ENCODE measurements around the gene RBMX2.
A peak's percentile ranks its signal among the peaks of the same experiment; 100 is the strongest.
"Not testable (repeated sequence)": the region's sequence is repeated elsewhere in the genome, so short reads cannot be mapped to it uniquely, and the experiment has no call there.

Gene RBMX2

DNA sequence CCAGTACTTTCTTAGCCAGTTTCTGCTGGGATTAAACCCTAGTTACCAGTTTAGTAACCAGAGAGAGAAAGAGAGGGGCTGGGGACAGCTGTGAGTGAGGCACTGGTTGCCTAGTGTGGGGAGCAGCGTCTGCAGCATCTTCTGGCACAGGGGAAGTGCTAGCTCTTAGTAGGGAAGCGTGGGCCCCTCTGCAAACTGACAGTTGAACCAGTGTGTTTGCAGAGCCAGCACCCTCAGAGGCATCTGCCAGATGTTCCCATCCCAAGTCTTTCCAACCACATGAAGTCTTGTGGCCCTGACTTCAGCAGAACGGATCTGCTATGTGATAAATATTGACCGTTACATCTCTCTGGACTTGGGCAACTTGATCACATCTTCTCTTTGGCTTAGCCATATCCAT, 15.0 kb downstream of the RBMX2 start:
- H3K4me1 Mint-ChIP-seq = no peaks in the 10 kb centered on the region
- H3K4me3 Mint-ChIP-seq = no peak overlapping the region

DNA sequence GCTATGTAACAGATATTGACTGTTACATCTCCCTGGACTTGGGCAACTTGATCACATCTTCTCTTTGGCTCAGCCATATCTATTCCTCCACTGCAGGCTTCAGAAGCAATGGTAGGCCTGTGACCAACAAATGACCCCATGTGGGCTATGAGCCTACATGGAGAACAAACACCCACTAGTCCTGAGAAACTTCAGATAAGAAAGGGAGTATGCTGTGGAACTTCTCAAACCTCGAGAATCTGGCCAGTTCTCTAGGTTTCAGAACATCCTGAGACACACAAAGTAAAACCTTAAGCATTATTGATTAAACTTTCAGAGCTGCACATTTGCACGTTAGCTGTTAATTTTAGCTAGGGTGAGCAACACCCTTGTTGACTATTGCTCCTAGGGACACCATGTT, 16.3 kb downstream of the RBMX2 start:
- TF ChIP-seq, protein P1, sequence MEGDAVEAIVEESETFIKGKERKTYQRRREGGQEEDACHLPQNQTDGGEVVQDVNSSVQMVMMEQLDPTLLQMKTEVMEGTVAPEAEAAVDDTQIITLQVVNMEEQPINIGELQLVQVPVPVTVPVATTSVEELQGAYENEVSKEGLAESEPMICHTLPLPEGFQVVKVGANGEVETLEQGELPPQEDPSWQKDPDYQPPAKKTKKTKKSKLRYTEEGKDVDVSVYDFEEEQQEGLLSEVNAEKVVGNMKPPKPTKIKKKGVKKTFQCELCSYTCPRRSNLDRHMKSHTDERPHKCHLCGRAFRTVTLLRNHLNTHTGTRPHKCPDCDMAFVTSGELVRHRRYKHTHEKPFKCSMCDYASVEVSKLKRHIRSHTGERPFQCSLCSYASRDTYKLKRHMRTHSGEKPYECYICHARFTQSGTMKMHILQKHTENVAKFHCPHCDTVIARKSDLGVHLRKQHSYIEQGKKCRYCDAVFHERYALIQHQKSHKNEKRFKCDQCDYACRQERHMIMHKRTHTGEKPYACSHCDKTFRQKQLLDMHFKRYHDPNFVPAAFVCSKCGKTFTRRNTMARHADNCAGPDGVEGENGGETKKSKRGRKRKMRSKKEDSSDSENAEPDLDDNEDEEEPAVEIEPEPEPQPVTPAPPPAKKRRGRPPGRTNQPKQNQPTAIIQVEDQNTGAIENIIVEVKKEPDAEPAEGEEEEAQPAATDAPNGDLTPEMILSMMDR (IDR thresholded peaks at IDR 0.05; ENCODE audit: unreplicated experiment in 3 of 3) = no peak
- Mint-ChIP-seq H3K4me1 (no peaks in the 10 kb centered on the region), H3K9me3 (no peaks in the 10 kb centered on the region), H3K36me3 (ENCODE audit: low read depth) (peaks cover 15% of the 10 kb centered on the region), H3K27me3 (ENCODE audit: low read depth) (no peaks in the 10 kb centered on the region), H3K27ac (peak overlapping the region in 1 of 3 experiments; percentile 67), H3K4me3 (no peak overlapping the region)

More for the DNA sequence above, 15.0 kb downstream of the RBMX2 start:
- no peak overlapping the region for H3K27ac Mint-ChIP-seq
- TF ChIP-seq, protein P1 (IDR thresholded peaks at IDR 0.05; ENCODE audit: unreplicated experiment in 3 of 3) = no peak
- no peaks in the 10 kb centered on the region for H3K27me3 Mint-ChIP-seq (ENCODE audit: low read depth)
- no peaks in the 10 kb centered on the region for H3K9me3 Mint-ChIP-seq
- peaks cover 24% of the 10 kb centered on the region for H3K36me3 Mint-ChIP-seq (ENCODE audit: low read depth)

DNA sequence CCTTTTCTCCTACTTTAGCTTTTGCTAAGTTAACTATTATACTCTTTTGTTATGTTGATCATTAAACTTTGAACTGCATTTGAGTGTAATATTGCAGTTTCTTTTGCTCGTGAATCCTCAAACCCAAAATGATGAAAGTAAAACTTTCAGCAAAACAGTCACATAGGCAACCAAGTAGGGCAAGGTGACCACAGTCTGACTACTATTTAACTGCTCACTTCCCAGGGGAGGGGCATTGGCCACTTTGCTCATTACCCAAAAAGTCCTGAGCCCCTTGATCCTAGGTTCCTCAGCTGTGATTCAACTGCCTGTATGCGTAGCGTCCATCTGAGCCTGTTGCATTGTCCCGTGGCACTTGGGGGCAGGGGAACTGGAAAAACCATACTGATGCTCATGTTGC, 17.0 kb downstream of the RBMX2 start:
- Mint-ChIP-seq H3K4me1 (no peaks in the 10 kb centered on the region), H3K4me3 (no peak overlapping the region), H3K36me3 (ENCODE audit: low read depth) (peaks cover 12% of the 10 kb centered on the region), H3K9me3 (no peaks in the 10 kb centered on the region), H3K27me3 (ENCODE audit: low read depth) (no peaks in the 10 kb centered on the region), H3K27ac (peak overlapping the region in 1 of 3 experiments; percentile 67)
- TF ChIP-seq, protein P1 (IDR thresholded peaks at IDR 0.05; ENCODE audit: unreplicated experiment in 3 of 3) = no peak

DNA sequence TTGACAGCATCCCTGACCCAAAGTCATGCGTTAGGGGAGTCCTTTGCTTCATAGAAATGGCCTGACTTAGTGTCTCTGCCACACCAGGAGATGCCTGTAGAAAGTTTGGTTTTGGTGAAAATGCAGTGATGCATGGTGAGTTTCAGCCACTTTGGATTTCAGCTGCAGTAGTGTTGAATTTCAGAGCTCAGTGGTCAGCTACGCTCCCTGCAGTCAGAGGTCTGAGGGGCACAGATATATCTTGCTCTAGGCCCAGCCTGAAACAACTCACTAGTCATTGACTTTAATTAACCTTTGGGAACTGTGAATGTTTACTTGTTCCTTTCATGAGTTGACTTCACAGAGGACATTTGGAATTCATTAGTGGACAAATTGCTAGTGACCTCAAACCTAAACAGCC, 17.5 kb downstream of the RBMX2 start:
- peak overlapping the region in 1 of 3 experiments; percentile 67 for H3K27ac Mint-ChIP-seq
- no peak overlapping the region for H3K4me3 Mint-ChIP-seq
- H3K36me3 Mint-ChIP-seq (ENCODE audit: low read depth) = peaks cover 8% of the 10 kb centered on the region
- TF ChIP-seq, protein P1 (IDR thresholded peaks at IDR 0.05; ENCODE audit: unreplicated experiment in 3 of 3) = no peak
- H3K4me1 Mint-ChIP-seq = no peaks in the 10 kb centered on the region
- no peaks in the 10 kb centered on the region for H3K9me3 Mint-ChIP-seq
- no peaks in the 10 kb centered on the region for H3K27me3 Mint-ChIP-seq (ENCODE audit: low read depth)

DNA sequence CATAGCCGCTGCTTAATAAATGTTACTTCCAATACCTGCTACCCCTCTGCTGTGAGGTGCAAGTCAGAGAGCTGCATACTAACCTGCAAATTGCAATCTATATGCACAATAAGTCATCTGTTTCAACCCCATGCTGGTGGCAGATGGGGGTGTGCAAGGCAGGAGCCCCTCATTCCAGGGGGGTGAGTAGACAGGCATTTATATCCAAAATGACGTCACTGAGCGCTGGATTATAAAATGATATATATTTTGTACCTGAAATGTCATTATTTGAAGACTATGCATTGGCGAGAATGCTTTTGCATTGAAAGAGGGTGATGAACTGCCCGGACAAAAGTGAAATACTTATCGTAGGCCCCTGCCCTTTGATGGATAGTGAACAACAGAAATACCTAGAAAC, 24.7 kb downstream of the RBMX2 start:
- H3K9me3 Mint-ChIP-seq = peaks cover 8% of the 10 kb centered on the region
- TF ChIP-seq, protein P1 (IDR thresholded peaks at IDR 0.05; ENCODE audit: unreplicated experiment in 3 of 3) = no peak
- no peaks in the 10 kb centered on the region for H3K4me1 Mint-ChIP-seq
- no peaks in the 10 kb centered on the region for H3K36me3 Mint-ChIP-seq (ENCODE audit: low read depth)
- no peaks in the 10 kb centered on the region for H3K27me3 Mint-ChIP-seq (ENCODE audit: low read depth)
- no peak overlapping the region for H3K27ac Mint-ChIP-seq
- H3K4me3 Mint-ChIP-seq = no peak overlapping the region

DNA sequence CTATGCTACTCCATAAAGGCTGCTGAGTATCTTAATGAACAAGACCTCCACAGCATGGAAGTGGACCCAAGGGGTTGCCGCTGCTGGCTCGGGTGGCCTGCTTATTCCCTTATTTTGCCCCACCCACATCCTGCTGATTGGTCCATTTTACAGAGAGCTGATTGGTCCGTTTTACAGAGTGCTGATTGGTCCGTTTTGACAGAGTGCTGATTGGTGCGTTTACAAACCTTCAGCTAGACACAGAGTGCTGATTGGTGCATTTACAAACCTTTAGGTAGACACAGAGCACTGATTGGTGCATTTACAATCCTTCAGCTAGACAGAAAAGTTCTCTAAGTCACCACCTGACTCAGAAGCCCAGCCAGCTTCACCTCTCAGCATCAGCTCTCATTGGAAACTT, 27.4 kb downstream of the RBMX2 start:
- H3K9me3 Mint-ChIP-seq; H3K36me3 Mint-ChIP-seq (ENCODE audit: low read depth); H3K27me3 Mint-ChIP-seq (ENCODE audit: low read depth): not testable (repeated sequence)

More for the DNA sequence above, 27.4 kb downstream of the RBMX2 start:
- H3K4me3 Mint-ChIP-seq, H3K27ac Mint-ChIP-seq, H3K4me1 Mint-ChIP-seq: not testable (repeated sequence)
